ENCODE measurements around the gene BNIP3. TPM values are rescaled to one million over a fixed set of nuclear protein-coding genes. Genes with fewer than 3 reads are reported as not detected.

Gene BNIP3
- total RNA-seq, 1 experiment from 2014 or later = 57.1 TPM

DNA sequence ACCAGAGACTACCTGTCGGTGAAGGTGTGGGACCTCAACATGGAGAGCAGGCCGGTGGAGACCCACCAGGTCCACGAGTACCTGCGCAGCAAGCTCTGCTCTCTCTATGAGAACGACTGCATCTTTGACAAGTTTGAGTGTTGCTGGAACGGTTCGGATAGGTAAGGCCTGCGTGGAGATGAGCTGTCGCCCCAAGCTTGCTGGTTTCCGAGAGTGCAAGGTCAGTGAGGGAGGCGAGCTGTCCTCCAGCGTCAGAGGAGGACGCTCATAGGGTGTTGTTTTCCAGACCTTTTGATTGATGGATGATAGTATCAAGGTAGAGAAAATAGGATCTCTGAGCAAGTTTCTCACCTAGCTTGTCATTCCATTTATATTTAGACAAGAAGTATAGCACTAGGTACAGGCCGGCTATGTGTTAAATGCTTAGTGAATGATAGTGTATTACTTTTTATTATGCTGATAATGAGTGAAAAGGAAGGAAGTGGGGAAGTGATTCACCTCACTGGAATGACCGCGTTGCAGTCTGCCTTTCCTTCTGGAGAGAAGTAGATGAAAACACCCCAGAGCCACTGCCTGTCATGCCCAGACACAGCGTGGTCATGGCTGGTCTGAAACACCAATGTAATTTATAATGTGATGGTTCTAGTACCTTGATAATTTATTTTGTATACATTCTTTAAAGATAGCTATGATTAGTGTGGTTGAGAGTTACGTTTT is 33.9 kb downstream of the BNIP3 start:
- Mint-ChIP-seq H3K4me1 (peaks cover 0 to 5% of the 10 kb centered on the region in 2 experiments; a peak in 3 of 4 replicates), H3K27ac (peak overlapping the region in 1 of 3 experiments; percentile 71; a peak in 2 of 7 replicates), H3K36me3 (ENCODE audit: insufficient read depth in 1 of 3, low read depth in 3 of 3) (peaks cover 63 to 82% (median 79%) of the 10 kb centered on the region in 3 experiments; a peak in 6 of 7 replicates), H3K4me3 (no peak overlapping the region), H3K9me3 (no peaks in the 10 kb centered on the region), H3K27me3 (ENCODE audit: low read depth) (no peaks in the 10 kb centered on the region)
- H2AK5ac ChIP-seq (ENCODE audit: insufficient read length, low read length) = no peak overlapping the region
- H3K27me3 ChIP-seq (ENCODE audit: insufficient read depth, low read length) = no peaks in the 10 kb centered on the region
- H4K20me1 ChIP-seq (ENCODE audit: control insufficient read depth, insufficient read depth, insufficient read length) = no peaks in the 10 kb centered on the region
- H3K23ac ChIP-seq (ENCODE audit: insufficient read length, low read depth, low read length) = no peak overlapping the region
- no peak overlapping the region for H3K18ac ChIP-seq (ENCODE audit: insufficient read length, low read depth, low read length)
- H3K9me3 ChIP-seq (ENCODE audit: control insufficient read depth, low read depth, low read length) = no peaks in the 10 kb centered on the region
- no peak overlapping the region for H2BK12ac ChIP-seq (ENCODE audit: insufficient read length, low read depth, low read length)
- no peak for DNase-seq
- H3K4me2 ChIP-seq (ENCODE audit: insufficient read depth, insufficient read length, low read length) = no peak overlapping the region
- H3K23me2 ChIP-seq (ENCODE audit: insufficient read length, low read depth, low read length, poor library complexity, severe bottlenecking) = no peaks in the 10 kb centered on the region
- H3K9ac ChIP-seq (ENCODE audit: extremely low read depth, insufficient read length, low read length) = no peak overlapping the region
- H2BK120ac ChIP-seq (ENCODE audit: low read depth, low read length, poor library complexity, severe bottlenecking) = no peak overlapping the region
- H3K79me1 ChIP-seq (ENCODE audit: insufficient read depth, low read depth, low read length, poor library complexity, severe bottlenecking) = no peaks in the 10 kb centered on the region
- H2BK20ac ChIP-seq (ENCODE audit: low read depth, low read length, poor library complexity, severe bottlenecking) = no peak overlapping the region
- no peak overlapping the region for H2BK15ac ChIP-seq (ENCODE audit: low read depth, low read length)
- H3K56ac ChIP-seq (ENCODE audit: insufficient read length, low read depth, low read length) = no peak overlapping the region
- WGBS (ENCODE audit: extremely low coverage, insufficient read length, low lambda C conversion rate) = no CpG with 5 or more reads among the region's 18 CpGs
- TF ChIP-seq, protein P1, sequence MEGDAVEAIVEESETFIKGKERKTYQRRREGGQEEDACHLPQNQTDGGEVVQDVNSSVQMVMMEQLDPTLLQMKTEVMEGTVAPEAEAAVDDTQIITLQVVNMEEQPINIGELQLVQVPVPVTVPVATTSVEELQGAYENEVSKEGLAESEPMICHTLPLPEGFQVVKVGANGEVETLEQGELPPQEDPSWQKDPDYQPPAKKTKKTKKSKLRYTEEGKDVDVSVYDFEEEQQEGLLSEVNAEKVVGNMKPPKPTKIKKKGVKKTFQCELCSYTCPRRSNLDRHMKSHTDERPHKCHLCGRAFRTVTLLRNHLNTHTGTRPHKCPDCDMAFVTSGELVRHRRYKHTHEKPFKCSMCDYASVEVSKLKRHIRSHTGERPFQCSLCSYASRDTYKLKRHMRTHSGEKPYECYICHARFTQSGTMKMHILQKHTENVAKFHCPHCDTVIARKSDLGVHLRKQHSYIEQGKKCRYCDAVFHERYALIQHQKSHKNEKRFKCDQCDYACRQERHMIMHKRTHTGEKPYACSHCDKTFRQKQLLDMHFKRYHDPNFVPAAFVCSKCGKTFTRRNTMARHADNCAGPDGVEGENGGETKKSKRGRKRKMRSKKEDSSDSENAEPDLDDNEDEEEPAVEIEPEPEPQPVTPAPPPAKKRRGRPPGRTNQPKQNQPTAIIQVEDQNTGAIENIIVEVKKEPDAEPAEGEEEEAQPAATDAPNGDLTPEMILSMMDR (conservative IDR thresholded peaks at IDR 0.05) = no peak
- no peak overlapping the region for H4K8ac ChIP-seq (replicated peaks; ENCODE audit: insufficient read length, low read depth, low read length)
- H3K27ac ChIP-seq (ENCODE audit: insufficient read length, low read depth, low read length) = no peak overlapping the region
- no peak overlapping the region for H2BK5ac ChIP-seq (ENCODE audit: insufficient read length, low read length)
- H3K4me1 ChIP-seq (ENCODE audit: insufficient read depth, low read length) = no peaks in the 10 kb centered on the region
- H3T11ph ChIP-seq (ENCODE audit: low read length) = no peak overlapping the region
- H3K79me2 ChIP-seq (ENCODE audit: insufficient read depth, low read length) = no peaks in the 10 kb centered on the region
- H4K91ac ChIP-seq (ENCODE audit: insufficient read length, low read depth, low read length) = no peak overlapping the region
- H3K14ac ChIP-seq (ENCODE audit: insufficient read depth, low read length) = no peak overlapping the region
- no peak overlapping the region for H3K4ac ChIP-seq (ENCODE audit: low read depth, low read length)
- H2AFZ ChIP-seq (ENCODE audit: low read length) = no peak overlapping the region
- no peak overlapping the region for H4K5ac ChIP-seq (ENCODE audit: insufficient read length, low read depth, low read length)
